GM19395 (cell line): ENCODE results near the gene ANKRD17.

ENCODE experiments used
- ATAC-seq: cut with Tn5 transposase; IDR thresholded peaks from one replicate; pipeline ENCODE4 v1.9.1; 2021; ENCODE audit warnings: mild to moderate bottlenecking, moderate library complexity; ENCODE audit not compliant: unreplicated experiment

Gene ANKRD17

GRCh38 chr4:73067971-73068394 is 190.6 kb downstream of the ANKRD17 start:
- ATAC-seq: no peak

DNA sequence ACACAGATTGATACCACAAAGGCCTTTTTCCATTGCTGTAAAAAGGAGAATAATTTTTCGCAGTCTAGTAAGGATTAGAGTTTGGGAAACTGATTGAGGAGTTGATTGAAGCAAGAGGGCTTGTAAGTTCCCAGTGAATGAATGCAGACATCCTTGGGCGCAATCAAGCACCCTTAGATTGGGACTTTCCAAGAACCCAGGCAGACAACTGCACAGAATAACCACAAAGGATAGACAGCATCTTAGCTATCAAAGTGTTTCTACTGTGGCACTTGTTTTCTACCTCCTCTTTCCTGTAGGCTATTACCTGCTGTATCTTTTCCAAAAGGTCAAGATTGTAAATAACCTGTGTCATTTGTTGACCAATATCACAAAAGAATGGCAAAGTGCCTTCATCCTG is 191.7 kb downstream of the ANKRD17 start:
- ATAC-seq: no peak

- ATAC-seq: no peak
Observed at GRCh38 chr4:73066445-73066844, 192.2 kb downstream of the ANKRD17 start.

DNA sequence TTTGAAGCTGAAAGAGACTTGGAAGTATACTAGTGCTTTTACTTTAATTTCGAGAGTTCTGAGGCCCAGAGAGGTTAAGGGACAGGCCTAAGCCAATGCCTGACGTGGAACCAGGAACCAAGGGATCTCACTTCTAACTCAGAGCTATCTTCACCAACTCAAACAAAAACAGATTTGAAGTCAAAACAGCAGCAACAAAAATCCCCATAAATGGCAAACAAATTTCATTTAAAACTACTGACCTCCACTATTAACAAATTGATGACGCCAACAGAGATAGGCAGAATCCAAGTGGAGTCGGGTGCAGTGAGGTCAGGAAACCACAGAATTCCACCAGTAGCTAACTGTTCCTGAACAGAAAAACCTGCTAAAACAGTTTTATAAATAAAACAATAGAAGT is 194.1 kb downstream of the ANKRD17 start:
- no peak for ATAC-seq

- peak; percentile 96 for ATAC-seq
Observed at GRCh38 chr4:73055241-73055897, 203.2 kb downstream of the ANKRD17 start.

DNA sequence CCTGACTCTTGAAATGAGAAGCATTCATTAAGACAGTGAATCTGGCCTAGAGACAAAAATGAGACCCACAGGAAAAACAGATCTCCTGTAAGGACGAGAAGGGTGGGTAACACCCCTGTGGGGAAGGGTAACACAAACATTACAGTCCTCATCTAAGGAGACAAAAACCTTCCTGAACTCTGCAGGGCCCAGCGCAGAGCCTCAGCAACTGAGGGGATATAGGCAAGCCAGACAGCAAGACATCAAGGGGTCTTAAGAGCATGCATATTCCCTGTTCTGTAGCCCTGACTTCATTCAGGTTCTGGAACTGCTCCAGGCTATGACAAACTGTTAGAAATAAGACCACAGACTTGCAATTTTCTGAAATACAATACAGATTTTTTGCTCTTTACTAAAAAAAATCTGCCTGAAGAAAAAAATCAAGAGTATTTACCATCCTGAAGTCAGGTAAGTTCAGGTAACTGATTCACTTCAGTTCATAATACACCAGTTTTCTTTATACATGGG is 204.6 kb downstream of the ANKRD17 start:
- ATAC-seq: no peak

DNA sequence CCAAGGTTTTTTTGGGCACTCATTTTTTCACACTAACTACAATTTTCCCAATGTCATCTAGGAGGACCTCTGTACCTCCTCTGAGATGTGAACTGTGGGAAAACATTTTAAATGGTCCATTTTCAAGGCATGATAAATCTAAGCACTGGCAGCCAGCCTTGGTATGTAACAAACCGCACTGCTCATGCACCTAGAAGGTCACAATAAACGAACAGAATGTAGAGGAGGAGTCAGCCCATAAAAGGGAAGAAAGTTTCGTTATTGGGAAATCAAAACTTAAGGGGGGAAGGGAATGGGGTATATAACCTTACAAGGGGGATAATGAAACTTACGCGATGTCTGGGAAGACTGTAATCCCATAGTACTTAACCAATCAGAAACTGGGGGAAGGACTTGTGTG is 205.5 kb downstream of the ANKRD17 start:
- ATAC-seq: no peak

DNA sequence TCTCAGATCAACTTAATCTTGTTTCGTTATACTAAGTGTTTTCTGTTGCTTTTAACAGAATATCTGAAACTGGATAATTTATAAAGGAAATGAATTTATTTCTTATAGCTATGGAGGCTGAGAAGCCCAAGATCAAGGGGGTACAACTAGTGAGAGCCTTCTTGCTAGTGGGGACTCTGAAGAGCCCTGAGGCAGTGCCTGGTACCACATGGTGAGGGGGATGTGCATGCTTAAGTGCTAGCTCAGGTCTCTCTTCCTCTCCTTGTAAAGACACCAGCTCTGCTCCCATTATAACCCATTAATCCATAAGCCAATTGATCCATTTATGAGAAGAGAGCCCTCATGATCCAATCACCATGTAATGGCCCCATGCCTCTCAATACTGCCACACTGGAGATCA is 207.0 kb downstream of the ANKRD17 start:
- no peak for ATAC-seq

- ATAC-seq: no peak
Observed at GRCh38 chr4:73045879-73046278, 212.7 kb downstream of the ANKRD17 start.

DNA sequence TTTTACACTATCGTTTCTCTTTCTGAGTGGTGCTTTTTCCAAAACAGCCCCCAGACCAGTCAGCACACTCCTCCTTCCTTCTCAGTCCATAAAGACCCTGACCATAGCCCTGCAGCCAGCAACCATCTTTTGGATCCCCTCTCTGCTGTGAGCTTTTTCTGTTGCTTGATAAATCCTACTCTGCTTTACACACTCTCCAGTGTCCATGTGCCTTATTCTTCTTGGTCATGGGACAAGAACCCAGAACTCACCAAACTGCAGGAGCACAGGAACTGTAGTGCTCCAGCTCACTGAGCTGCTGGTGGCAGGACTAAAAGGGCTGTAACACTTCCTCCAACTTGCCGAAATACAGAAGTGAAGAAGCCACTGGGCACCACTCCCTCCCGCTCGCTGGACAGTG is 221.5 kb downstream of the ANKRD17 start:
- ATAC-seq: no peak

- no peak for ATAC-seq
Observed at GRCh38 chr4:73036123-73036522, 222.5 kb downstream of the ANKRD17 start.

GRCh38 chr4:73034896-73035295 is 223.7 kb downstream of the ANKRD17 start:
- ATAC-seq: no peak

- no peak for ATAC-seq
Observed at GRCh38 chr4:73028621-73029020, 230.0 kb downstream of the ANKRD17 start.
